EH (cell line): ENCODE results near the gene NDUFV1.
A peak's percentile ranks its signal among the peaks of the same experiment; 100 is the strongest.
"Not testable (repeated sequence)": the region's sequence is repeated elsewhere in the genome, so short reads cannot be mapped to it uniquely, and the experiment has no call there.

Experiments used
- DNase-seq: peaks from one replicate; pipeline ENCODE4 v3.0.0-alpha.2; 2015; ENCODE audit warnings: low read depth

The NDUFV1 gene

DNA sequence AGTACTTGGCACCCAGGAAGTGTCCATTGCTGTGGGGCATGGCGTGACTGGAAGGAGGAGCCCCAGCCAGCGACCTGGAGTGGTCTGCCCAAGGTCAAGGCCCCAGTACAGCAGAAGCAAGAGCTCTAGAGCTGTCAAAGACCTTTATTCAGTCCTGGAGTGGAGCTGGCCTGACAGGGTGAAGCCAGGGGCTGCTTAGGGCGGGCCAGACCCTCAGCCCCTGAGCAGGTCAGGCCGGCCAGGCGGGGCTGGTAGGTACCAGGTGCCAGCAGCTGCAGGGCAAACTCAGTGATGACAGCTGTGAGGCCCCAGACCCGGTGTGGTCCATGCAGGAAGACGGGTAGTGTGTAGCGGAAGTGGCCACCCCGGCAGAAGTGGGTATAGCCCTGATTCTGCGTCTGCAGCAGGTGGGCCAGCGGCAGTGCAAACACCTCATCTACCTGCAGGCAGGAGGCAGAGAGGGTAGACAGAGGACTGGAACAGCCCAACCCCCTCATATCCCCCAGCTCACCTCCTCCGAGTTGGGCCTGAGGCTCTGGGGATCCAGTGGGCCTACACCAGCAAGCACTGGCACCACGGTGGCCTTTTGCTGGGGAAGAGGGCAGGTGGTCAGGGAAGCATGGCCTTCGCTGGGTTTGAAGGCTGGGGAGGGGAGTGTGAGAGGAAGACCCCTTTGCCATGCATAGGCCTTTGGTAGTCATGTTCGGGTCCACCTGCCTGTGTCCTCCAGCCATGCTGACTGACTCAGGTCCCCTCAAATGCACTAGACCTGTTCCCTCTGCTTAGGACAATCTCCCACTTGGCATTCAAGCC is 21.3 kb downstream of the NDUFV1 start:
- DNase-seq: no peak

DNA sequence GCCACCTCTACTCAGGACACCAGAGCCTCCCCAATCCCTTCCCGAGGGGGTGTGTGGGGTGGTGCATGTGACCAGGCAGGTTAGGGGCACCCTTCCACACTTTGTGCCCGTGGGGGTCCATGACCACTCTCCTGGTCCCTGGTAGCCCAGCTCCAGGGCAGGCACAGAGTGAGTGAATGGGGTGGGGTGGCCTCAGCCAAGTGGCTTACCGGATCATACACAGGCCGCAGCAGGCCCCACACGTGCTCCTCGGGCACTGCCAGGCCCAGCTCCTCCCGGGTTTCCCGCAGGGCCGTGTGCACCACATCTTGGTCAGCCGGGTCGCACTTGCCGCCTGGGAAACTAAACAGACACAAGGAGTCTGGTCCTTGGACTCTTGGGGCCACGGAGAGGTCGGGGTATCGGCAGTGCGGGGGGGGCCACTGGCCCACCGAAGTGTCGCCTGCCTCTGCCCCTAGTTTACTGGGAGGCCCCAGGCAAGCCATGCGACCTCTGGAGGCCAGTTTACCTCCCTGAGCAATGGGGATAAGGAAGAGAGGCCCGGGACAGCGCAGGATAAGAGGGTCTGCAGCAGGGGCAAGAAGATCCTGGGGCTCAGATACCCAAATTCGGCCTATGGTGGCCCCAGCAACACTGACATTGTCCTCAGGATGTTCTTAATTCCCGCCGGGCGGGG is 22.1 kb downstream of the NDUFV1 start:
- no peak for DNase-seq

DNA sequence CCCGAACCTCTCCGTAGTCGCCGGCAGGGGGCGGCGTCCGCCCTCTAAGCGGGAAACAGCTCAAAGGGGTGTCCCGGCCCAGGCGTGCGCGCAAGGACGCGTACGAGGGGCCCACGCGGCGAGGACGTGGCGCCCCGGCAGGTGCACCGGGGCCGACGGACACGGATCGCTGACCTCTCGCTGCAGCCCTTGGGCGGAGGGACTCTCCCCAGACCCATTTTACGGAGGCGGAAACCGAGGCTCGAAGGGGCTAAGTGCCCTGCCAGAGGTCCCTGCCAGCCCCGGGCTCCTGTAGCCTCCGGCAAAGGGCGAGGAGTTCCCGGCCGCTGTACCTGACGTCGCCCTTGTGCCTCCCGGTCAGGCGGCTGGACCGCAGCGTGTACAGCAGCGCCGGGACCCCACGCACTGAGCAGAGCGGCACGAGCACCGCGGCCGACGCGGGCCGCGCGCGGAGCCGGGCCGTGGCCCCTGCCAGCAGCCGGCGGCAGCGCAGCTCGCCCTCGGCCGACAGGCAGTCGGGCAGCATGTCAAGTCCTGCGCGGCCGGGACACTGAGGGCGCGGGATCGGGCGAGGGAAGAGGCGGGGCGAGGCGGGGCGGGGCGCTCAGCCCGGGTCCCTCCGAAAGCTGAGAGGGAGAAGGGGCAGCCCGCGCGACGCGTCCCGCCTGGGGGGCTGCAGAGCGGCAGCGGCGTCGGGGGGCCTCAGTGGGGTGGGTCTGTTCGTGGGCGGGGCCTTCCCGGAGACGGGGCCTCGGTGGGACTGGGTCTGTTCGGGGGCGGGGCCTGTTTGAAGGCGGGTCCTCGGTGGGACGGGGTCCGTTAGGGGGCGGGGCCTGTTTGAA is 22.9 kb downstream of the NDUFV1 start, which contains the start of gene NUDT8:
Gene NUDT8 (minus strand): TSS at position 552 of the 842 bp plus-strand sequence. CDS start 26 bp downstream, at position 526.
- peak; percentile 80 for DNase-seq

DNA sequence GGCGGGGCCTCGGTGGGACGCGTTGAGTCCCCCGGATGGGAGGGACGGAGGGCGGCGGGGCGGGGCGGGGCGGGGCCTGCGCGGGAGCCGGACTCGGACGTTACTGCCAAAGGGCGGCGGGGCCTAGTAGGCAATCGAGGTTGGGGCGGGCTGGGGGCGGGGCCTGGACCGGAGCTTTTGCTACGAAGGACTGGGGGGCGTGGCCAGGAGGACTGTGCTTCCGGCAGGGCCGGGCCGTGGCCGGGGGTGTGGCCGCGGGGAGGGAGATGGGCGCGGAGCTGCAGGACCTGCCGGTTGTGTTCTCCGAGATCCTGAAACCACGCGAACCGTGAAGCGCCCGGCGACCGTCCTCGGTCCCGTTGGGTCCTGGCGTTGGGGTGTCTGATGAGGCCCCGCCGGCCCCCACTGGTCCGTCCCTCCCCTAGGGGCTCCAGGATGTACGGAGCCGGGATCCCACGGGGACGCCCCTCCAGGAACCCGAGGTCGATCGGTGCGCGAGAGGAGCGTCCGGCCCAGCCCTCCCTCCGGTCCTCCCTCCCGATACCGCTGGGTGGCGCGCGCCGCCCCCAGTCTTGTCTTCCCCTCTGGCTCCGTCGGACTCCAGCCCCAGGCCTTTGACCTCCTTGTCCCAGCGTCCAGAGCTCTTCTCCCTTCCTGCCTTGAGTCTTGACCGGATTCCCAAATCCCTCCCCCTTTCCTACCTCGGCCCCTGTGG is 23.6 kb downstream of the NDUFV1 start:
- DNase-seq: peak; percentile 98

DNA sequence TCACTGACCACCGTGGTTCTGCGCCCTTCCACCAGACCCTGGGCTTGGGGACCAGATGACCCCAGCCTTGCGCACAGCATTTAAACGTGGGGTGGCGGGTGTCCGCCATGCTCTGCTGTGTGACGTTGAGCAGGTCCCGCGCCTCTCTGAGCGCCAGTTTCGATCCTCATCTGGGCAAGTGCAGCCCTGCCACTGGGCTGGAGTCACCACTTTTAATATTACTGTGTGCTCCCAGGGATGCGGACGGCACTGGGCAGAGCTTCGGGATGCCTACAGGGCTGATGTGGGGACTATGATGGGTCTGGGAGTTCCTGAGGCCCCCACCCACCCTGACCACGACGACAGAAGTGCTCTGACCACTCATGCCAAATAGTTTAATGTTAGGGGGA is 24.2 kb downstream of the NDUFV1 start:
- no peak for DNase-seq

DNA sequence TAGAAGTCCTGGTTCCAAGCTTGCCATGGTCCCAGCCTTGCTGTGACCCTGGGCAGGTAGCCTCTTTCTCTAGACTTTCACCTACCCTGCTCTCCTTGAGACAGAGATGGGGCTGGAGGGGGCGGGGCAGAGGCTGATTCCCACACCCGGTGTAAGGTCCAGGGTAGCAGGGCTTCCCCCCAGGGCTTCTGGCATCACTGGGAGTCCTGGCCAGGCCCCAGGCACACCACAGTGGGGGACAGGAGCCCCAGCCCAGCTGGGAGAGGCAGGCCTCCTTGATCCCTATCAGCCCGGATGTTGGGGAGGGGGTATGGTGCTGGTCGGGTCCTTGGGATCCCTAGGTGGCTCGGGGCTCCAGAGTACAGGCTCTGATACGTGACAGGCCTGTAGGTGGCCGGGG is 24.7 kb downstream of the NDUFV1 start:
- no peak for DNase-seq

DNA sequence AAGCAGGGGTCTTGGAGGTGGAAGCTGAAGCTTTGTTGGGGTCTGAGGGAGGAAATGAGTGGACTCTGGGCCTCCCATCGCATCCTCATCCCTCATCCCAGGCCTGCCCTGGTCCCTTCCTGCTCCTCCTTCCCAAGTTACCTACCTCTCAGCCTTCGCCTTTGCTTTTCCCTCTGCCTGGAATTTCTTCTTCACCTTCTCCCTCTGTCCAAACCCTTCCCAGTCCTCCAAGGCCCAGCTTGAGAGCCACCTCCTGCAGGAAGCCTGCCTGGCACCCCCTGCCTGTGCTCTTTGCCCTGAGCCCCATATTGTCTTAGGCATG is 25.1 kb downstream of the NDUFV1 start:
- no peak for DNase-seq

DNA sequence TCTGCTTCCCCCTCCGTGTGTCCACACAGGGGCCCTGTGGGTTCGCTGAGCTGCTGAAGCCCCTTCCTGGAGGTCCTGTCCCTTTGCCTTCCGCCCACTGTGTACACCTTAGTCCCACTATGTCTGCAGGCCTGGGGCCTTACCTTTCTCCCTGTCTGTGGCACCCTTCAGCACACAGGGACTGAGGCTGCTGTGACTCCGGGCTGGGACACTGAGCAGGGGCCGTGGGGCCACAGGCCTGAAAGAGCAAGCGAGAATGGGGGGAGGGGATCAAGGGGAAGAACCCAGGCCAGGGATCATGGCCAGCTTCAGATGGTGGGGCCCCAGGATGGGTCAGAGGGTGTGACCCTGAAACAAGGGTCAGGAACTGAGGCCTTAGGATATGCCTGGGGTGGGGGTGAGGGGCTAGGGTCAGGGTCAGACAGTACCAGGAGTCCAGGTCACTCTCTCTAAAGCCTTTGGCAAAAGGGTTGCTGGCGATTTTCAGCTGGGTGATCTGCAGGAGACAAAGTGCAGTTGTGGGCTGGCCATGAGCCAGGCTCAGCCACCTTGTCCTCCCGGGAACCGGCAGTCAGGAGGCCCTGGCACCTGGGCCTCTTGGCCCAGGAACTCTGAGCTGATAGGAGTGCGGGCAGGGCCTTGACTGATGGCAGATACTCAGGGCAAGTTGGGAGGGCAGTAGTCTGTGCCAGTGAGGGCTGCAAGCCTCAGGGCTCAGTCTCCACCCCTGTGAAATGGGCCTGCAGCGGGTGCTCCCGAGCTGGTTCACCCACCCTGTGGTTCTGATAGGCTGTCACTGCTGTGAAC is 25.6 kb downstream of the NDUFV1 start:
- DNase-seq: no peak

DNA sequence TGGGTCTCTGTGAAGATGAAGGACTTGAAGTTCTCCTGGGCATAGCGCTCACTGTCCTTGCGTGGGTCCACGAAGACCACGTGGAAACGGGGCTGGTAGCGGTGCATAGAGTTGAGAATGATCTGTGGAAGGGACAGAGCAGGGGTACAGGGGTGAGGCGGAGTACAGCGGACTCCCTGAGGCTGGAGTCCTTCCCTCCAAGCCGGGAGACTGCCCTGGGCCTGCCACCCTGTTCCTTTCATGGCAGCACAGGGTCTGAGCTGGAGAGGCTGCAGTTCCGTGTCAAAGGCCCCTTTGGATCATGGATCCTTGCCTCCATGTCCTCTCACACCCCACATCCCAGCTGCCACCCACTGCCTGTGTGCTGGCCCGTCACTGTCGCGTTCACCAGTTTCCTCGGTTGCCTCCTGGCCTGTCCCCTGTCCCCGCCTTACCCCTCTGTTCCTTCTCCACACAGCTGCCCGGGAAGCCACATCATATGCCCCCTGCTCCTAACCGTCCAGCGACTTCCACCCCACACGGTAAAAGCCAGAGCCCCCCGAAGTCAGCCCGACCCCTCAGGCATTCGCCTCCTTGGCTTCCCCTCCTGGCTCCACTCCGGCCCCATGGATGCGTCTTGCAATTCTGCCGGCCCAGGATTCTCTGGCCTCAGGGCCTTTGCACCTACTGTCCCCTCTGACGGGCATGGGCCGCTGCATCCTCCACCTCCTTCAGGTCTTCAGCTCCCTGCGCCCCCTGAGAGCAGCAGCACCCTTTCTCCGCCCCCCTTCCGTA is 26.4 kb downstream of the NDUFV1 start:
- no peak for DNase-seq

DNA sequence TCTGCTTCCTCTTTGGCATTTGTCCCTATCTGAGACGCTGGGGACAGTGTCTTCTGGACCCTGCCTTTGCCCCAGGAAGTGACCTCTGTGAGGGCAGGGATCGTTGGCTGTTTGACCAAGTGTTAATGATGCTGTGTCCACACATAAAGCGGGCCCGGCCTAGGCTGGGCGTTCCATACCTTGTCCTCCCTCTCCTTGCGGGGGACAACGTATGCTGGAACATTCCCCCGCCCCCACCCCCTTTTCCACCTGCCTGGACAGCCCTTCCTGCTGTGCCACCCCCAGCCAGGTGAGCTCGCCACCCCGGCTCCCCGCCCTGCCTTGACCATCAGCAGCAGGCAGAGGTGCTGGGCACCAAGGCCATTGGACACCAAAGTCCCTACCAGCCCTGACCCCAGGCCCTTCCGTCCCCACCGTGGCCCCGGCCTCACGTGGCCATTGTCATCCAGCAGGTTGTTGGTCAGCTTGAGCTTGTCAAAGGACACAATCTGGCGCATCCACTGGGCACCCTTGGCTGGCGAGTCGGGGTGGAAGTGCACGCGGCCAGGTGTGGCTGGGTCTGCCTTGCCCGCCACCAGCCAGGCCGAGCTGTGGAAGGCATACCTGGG is 27.1 kb downstream of the NDUFV1 start:
- DNase-seq: no peak

DNA sequence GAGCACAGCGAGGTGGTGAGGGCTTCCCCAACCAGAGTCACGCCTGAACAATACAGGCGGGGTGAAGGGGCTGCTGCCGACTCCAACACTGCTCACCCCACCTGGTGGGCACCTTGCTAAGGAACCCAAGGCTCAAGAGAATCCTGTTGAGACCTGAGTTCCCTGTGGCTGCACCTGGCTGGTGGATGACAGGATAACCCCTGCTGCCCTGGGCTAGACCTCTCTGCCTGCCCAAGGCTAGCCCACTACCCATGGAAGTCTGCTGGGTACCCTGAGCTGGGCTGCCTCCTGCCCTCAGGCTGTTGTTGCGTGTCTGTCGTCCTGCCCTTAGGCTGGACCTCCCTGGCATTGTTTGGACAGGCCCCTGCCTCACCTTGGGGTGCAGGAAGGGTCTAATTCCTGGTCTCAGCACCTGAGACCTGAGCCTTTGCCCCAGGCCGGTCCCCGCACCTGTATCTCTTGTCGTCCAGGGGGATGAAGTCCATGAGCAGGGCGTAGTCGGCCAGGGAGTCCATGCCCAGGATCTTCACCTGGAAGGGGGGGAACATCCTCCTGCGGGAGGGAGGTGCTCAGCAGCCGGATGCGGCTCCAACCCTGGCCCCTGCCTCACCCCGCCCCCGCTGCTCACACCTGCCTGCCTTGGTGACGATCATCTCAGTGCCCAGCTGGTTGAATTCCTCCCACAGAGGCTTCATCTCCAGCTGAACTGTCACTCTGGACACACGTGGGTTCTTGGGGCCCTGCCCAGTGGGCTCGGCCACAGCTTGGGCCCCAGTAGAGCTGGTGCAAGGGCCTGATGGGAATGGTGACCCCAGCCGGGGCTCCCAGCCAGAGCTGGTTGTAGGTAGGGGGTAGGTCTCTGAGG is 27.9 kb downstream of the NDUFV1 start:
- no peak for DNase-seq

DNA sequence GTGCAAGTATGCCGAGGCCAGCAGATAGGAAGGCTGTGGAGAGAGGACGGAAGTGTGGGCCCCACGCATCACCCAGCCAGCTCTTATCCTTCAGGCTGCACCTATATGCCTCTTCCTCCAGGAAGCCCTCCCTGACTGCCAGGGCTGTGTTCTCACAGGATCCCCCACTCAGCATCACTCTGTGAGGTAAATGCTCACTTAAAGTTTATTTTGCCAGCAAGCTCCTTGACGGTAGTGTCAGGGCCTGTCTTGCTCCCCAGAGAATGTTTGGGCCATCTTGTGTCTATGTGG is 28.4 kb downstream of the NDUFV1 start:
- no peak for DNase-seq

DNA sequence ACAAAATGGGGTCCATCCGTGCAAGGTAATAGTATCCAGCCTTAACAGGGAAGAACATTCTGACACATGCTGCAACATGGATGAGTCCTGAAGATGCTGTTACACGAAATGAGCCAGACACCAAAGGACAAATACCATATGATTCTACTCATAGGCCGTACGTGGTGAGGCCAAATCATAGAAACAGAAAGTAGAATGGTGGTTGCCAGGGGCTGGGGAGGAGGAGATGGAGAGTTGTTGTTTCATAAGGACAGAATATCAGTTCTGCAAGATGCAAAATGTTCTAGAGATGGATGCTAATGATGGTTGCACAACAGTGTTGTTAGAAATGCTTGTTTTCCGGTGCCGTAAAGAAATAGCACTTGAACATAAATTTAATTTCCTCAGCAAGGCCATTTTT is 30.2 kb downstream of the NDUFV1 start:
- DNase-seq: no peak

DNA sequence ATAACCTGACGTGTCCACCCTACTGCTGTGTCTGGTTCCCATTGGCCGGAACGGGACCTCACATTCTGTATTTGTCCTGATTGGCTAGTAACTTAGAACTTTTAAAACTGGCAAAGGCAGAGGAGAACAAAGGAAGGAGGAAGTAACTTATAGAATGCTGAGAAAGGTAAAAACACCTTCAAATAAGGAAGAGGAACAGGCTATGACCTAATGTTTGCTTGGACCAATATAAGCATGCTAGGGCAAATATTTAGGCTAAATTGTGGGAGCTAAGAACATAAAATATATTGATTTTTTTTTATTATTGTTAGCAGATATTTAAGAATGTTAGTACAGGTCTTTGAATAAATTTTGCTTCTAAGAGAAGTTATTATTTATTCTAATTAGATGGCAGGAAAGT is 30.7 kb downstream of the NDUFV1 start:
- not testable (repeated sequence) for DNase-seq

DNA sequence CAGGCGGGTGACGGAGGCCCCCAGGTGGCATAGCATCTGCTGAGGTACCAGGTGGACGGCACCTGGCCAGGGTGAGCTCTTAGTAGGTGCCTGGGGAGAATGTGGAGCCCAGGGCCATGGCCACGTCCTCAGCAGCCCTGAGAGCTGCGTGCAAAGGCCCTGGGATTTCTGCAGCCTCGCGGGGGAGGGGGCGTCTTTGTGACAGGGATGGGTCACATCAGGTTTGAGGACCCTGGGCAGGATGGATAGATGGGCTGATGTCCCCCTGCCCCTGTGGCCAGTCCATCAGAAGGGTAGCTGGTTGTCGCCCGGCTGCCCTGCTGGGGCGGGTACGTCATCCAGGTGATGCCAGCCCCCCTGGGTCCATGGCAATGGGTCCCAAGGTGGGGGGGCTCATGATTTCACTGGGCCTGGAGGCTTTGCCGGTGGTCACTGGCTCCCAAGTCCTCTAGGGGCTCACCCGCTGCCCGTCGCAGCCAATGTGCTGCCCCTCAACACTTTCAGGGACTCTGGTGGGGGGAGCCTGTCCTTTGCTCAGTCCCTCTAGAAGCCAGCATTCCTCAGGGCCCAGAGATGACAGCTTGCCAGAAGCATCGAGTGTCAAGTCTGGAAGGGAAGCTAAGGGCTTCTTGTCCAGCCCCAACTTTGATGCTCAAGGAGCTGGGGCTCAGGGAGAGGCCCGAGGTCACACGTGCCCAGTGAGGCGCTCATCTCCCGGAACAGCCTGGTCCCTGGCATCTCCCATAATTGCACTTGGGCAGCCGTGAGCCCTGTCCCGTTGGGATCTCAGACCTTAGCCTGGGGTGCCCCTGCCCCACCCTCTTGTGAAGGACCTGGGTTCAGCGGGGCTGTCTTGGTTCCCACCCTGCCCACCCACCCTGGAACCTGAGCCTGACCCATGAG is 32.0 kb downstream of the NDUFV1 start:
- no peak for DNase-seq

DNA sequence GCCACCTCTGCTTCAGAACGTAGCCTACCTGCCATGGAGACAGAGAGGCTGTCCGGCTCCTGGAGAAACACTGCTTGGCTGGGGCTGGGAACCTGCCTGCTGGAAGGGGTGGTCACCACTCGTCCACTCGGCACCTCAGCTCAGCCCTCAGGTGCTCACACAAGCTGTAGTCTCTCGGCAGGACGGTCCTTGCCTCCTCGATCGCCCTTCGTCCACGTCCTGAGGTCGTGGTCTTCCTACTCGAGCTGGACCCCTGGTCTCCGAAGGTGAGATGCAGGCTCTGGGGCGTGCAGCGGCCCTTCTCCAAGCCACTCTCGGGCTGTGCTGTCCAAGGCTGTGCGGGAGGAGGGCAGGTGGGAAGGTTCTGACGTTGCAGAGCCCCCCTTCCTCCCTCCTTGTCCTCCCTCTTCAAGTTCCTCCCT is 32.7 kb downstream of the NDUFV1 start, which contains the start of gene TBX10:
Gene TBX10 (minus strand): TSS at position 326 of the 422 bp plus-strand sequence. CDS start 291 bp downstream, at position 35.
- DNase-seq: no peak

DNA sequence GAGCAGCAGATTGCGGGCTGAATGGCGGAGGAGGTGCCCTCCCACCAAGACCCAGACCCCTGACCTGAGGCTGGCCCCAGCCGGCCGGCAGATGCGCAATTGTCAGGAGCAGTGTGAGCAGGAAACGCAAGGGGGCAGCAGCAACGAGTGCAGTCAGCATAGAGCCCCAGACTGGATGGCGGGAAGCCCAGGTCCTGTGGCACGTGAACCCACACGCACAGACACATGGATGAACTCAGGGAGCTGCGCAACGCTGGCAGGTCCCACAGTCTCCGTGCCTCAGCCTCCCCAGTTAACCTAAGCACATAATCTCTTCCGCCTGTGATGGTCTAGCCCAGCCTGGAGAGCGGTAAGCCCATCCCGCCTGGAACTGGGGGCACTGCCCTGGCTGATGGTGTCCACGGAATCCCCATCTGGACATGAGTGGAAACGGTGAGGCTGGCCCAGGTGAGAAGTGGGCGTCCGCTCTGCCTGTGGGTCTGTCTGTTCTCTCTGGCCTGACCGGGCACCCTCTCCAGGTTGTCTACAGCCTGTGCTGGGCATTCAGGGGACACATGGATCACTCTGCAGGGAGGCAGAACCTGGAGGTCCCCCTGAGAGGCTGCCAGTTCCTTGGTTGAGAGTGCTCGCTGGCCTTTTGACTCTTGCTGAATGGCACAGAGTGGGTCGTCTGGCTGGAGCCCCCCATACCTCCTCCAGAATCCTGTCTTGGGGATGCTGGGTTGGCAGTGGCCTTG is 33.5 kb downstream of the NDUFV1 start:
- DNase-seq: peak; percentile 58
